WTC11 (cell line): ENCODE data around the gene NDUFB10. TPM values are rescaled to one million over a fixed set of nuclear protein-coding genes. Genes with fewer than 3 reads are reported as not detected.

ENCODE experiments used
- ATAC-seq: fragments of 200-7000 bp; cut with Tn5 transposase; 2 replicates; pipeline ENCODE4 v1.10.0; 2021; ENCODE audit warnings: mild to moderate bottlenecking, moderate library complexity
- CTCF ChIA-PET: fragments of 300-600 bp; sonication (Branson Sonifier 250); formaldehyde crosslinking; loops from one replicate; lab custom pipeline; 2021; ENCODE audit warnings: antibody characterized with exemption; lab: Charles Lee
- POLR2A ChIA-PET: fragments of 350-600 bp; sonication (Branson Sonifier 250); formaldehyde crosslinking; loops from one replicate; lab custom pipeline; 2021; ENCODE audit warnings: antibody characterized with exemption; lab: Charles Lee
- DNase-seq: peaks from one replicate; pipeline ENCODE4 v3.0.0; 2021; ENCODE audit warnings: low spot score
- H3K27ac Mint-ChIP-seq: 2 replicates; pipeline ENCODE4 v1.8.0; 2021; ENCODE audit warnings: mixed read lengths
- H3K27me3 Mint-ChIP-seq: 2 replicates; pipeline ENCODE4 v1.8.0; 2021; ENCODE audit warnings: low read depth, mild to moderate bottlenecking, moderate library complexity, mixed read lengths
- H3K36me3 Mint-ChIP-seq: 2 replicates; pipeline ENCODE4 v1.8.0; 2021; ENCODE audit warnings: mixed read lengths
- H3K4me1 Mint-ChIP-seq: 2 replicates; pipeline ENCODE4 v1.8.0; 2022; ENCODE audit warnings: mixed read lengths
- H3K4me3 Mint-ChIP-seq: 2 replicates; pipeline ENCODE4 v1.8.0; 2021; ENCODE audit warnings: mild to moderate bottlenecking, moderate library complexity, mixed read lengths
- H3K9me3 Mint-ChIP-seq: 2 replicates; pipeline ENCODE4 v1.8.0; 2021; ENCODE audit warnings: mixed read lengths
- CDX4 ChIP-seq: fragments of 250-450 bp; sonication (Bioruptor Pico); IDR thresholded peaks from 2 replicates; pipeline ENCODE4 v1.9.0; 2021; ENCODE audit warnings: moderate library complexity, mild to moderate bottlenecking, inconsistent platforms, borderline replicate concordance
- CREM ChIP-seq: sonication (generic); formaldehyde crosslinking; IDR thresholded peaks from 2 replicates; pipeline ENCODE4 v1.8.1; 2022; ENCODE audit warnings: mild to moderate bottlenecking, missing genetic modification reagents, moderate library complexity
- ETV6 ChIP-seq: sonication (generic); formaldehyde crosslinking; IDR thresholded peaks from 2 replicates; pipeline ENCODE4 v1.8.1; 2022; ENCODE audit warnings: mild to moderate bottlenecking, missing genetic modification reagents
- FOXJ3 ChIP-seq: sonication (generic); formaldehyde crosslinking; IDR thresholded peaks from 2 replicates; pipeline ENCODE4 v1.9.0; 2021; ENCODE audit warnings: missing genetic modification reagents, mild to moderate bottlenecking, borderline replicate concordance
- FOXP4 ChIP-seq: sonication (generic); formaldehyde crosslinking; IDR thresholded peaks from 2 replicates; pipeline ENCODE4 v1.8.0; 2022; ENCODE audit warnings: mild to moderate bottlenecking, missing genetic modification reagents
- HMGXB4 ChIP-seq: sonication (generic); formaldehyde crosslinking; IDR thresholded peaks from 2 replicates; pipeline ENCODE4 v1.8.1; 2023; ENCODE audit warnings: mild to moderate bottlenecking, moderate library complexity, missing genetic modification reagents
- IRF1 ChIP-seq: sonication (generic); formaldehyde crosslinking; IDR thresholded peaks from 2 replicates; pipeline ENCODE4 v1.8.0; 2023; ENCODE audit warnings: missing genetic modification reagents
- MAX ChIP-seq: sonication (generic); formaldehyde crosslinking; IDR thresholded peaks from 2 replicates; pipeline ENCODE4 v1.8.0; 2022; ENCODE audit warnings: mild to moderate bottlenecking, missing genetic modification reagents
- ZMAT4 ChIP-seq: fragments of 250-450 bp; sonication (Bioruptor Pico); IDR thresholded peaks from 2 replicates; pipeline ENCODE4 v1.9.0; 2021; ENCODE audit warnings: mild to moderate bottlenecking
- ZNF425 ChIP-seq: fragments of 250-450 bp; sonication (Bioruptor Pico); conservative IDR thresholded peaks from 2 replicates; pipeline ENCODE4 v1.9.0; 2021; ENCODE audit warnings: mild to moderate bottlenecking
- total RNA-seq: library from RNA; stranded (reverse); gene quantifications from 3 replicates; pipeline ENCODE4 v1.2.3, GENCODE V29; 2021

The NDUFB10 gene
- total RNA-seq, 1 experiment from 2014 or later, result 228 TPM

- DNase-seq (no peak), ATAC-seq (no peak)
- ChIA-PET CTCF (interaction anchor here (0.7 to 1.5 kb wide), 2 partner anchors 10 to 15 kb away, joined by 3 read pairs; no protein-coding TSS in a partner anchor), POLR2A (no interaction called here)
- Mint-ChIP-seq H3K27me3 (no peaks in the 10 kb centered on the region), H3K36me3 (peaks cover 9% of the 10 kb centered on the region), H3K4me1 (peaks cover 39% of the 10 kb centered on the region), H3K4me3 (peak overlapping the region; percentile 71), H3K27ac (peak overlapping the region; percentile 65; the same call in 1 of the 2 replicates), H3K9me3 (no peaks in the 10 kb centered on the region)
- TF ChIP-seq ZNF425 (CRISPR knock-in tag) (no peak), FOXJ3 (no peak)
These were observed 47.9 kb downstream of the NDUFB10 start for GRCh38 chr16:2007081-2007836.

GRCh38 chr16:2008009-2008526 is 48.7 kb downstream of the NDUFB10 start:
- H3K36me3 Mint-ChIP-seq, result peaks cover 5% of the 10 kb centered on the region; the same call in 1 of the 2 replicates
- no peak overlapping the region for H3K27ac Mint-ChIP-seq
- peaks cover 39% of the 10 kb centered on the region for H3K4me1 Mint-ChIP-seq
- POLR2A ChIA-PET, result no interaction called here
- ATAC-seq (no peak), DNase-seq (no peak)
- H3K4me3 Mint-ChIP-seq, result peak overlapping the region; percentile 71
- H3K9me3 Mint-ChIP-seq, result no peaks in the 10 kb centered on the region
- TF ChIP-seq FOXP4 (CRISPR knock-in tag) (no peak), ZMAT4 (no peak), CDX4 (no peak)
- CTCF ChIA-PET, result interaction anchor here (0.7 to 1.8 kb wide), 3 partner anchors 9 to 82 kb away, joined by 3 to 6 read pairs (median 3); no protein-coding TSS in a partner anchor
- no peaks in the 10 kb centered on the region for H3K27me3 Mint-ChIP-seq

- H3K4me3 Mint-ChIP-seq, result peak overlapping the region; percentile 71
- ChIA-PET CTCF (interaction anchor here (0.6 to 1.8 kb wide), 3 partner anchors 82 to 133 kb away, joined by 3 to 6 read pairs (median 4); no protein-coding TSS in a partner anchor), POLR2A (no interaction called here)
- no peaks in the 10 kb centered on the region for H3K9me3 Mint-ChIP-seq
- H3K4me1 Mint-ChIP-seq, result peaks cover 39% of the 10 kb centered on the region
- DNase-seq, result no peak
- no peak for ATAC-seq
- TF ChIP-seq IRF1 (CRISPR knock-in tag) (0 out of 2 replicates have a peak, but pooled peaks have one; percentile 31), ETV6 (CRISPR knock-in tag) (no peak)
- H3K36me3 Mint-ChIP-seq, result peaks cover 5% of the 10 kb centered on the region; the same call in 1 of the 2 replicates
- H3K27ac Mint-ChIP-seq, result peak overlapping the region; percentile 4; the same call in 1 of the 2 replicates
- no peaks in the 10 kb centered on the region for H3K27me3 Mint-ChIP-seq
These were observed 49.4 kb downstream of the NDUFB10 start for GRCh38 chr16:2008631-2009163.

GRCh38 chr16:2009164-2009711 is 49.9 kb downstream of the NDUFB10 start:
- ChIA-PET CTCF (interaction anchor here (0.6 to 1.8 kb wide), 3 partner anchors 81 to 133 kb away, joined by 3 to 6 read pairs (median 4); no protein-coding TSS in a partner anchor), POLR2A (no interaction called here)
- Mint-ChIP-seq H3K27ac (no peak overlapping the region), H3K4me1 (peaks cover 39% of the 10 kb centered on the region), H3K27me3 (no peaks in the 10 kb centered on the region), H3K4me3 (peak overlapping the region; percentile 71), H3K36me3 (peaks cover 5% of the 10 kb centered on the region; the same call in 1 of the 2 replicates), H3K9me3 (no peaks in the 10 kb centered on the region)
- DNase-seq (no peak), ATAC-seq (no peak)
- TF ChIP-seq MAX (CRISPR knock-in tag) (no peak), CREM (peak; percentile 19; the same call in 1 of the 2 replicates), HMGXB4 (peak; percentile 36; the same call in 1 of the 2 replicates)
